HepG2 (cell line): ENCODE data around the gene SAMD15. TPM values are rescaled to one million over a fixed set of nuclear protein-coding genes. Genes with fewer than 3 reads are reported as not detected.

Experiments used
- GLI4 ChIP-seq: sonication (generic); formaldehyde crosslinking; IDR thresholded peaks from 2 replicates; pipeline ENCODE4 v1.5.1; 2020; ENCODE audit warnings: missing genetic modification reagents, mild to moderate bottlenecking, moderate library complexity, borderline replicate concordance
- HOMEZ ChIP-seq: IDR thresholded peaks from 2 replicates; pipeline ENCODE4 v1.6.1; 2016; ENCODE audit warnings: low read depth
- MXD1 ChIP-seq: sonication (generic); formaldehyde crosslinking; IDR thresholded peaks from 2 replicates; pipeline ENCODE4 v1.4.0; 2020; ENCODE audit warnings: mild to moderate bottlenecking, missing genetic modification reagents
- NR0B2 ChIP-seq: sonication (generic); formaldehyde crosslinking; IDR thresholded peaks from 2 replicates; pipeline ENCODE4 v1.4.0; 2020; ENCODE audit warnings: mild to moderate bottlenecking, missing genetic modification reagents
- STAT6 ChIP-seq: sonication (generic); formaldehyde crosslinking; IDR thresholded peaks from 2 replicates; pipeline ENCODE4 v1.4.0; 2020; ENCODE audit warnings: missing genetic modification reagents, mild to moderate bottlenecking, borderline replicate concordance
- TBX2 ChIP-seq: sonication (generic); formaldehyde crosslinking; IDR thresholded peaks from 2 replicates; pipeline ENCODE4 v1.5.0; 2020; ENCODE audit warnings: missing genetic modification reagents, mild to moderate bottlenecking, borderline replicate concordance
- TMF1 ChIP-seq: sonication (generic); formaldehyde crosslinking; IDR thresholded peaks from 2 replicates; pipeline ENCODE4 v1.8.1; 2022; ENCODE audit warnings: low read depth, missing genetic modification reagents
- ZBTB21 ChIP-seq: sonication (generic); formaldehyde crosslinking; IDR thresholded peaks from 2 replicates; pipeline ENCODE4 v1.4.0; 2020; ENCODE audit warnings: missing genetic modification reagents
- ZBTB42 ChIP-seq: sonication (generic); formaldehyde crosslinking; IDR thresholded peaks from 2 replicates; pipeline ENCODE4 v1.5.0; 2020; ENCODE audit warnings: mild to moderate bottlenecking, missing genetic modification reagents
- ZBTB7B ChIP-seq: sonication (generic); formaldehyde crosslinking; IDR thresholded peaks from 2 replicates; pipeline ENCODE4 v1.4.0; 2020; ENCODE audit warnings: missing genetic modification reagents
- ZFP1 ChIP-seq: IDR thresholded peaks from 2 replicates; pipeline ENCODE4 v1.6.1; 2016
- ZHX2 ChIP-seq, 2 experiments: sonication (generic) in 1 of 2; formaldehyde crosslinking in 1 of 2; IDR thresholded peaks; 2 replicates each; pipeline versions ENCODE4 v1.6.1 to v1.9.0; 2014 to 2022; ENCODE audit warnings: antibody characterized with exemption in 1 of 2, borderline replicate concordance in 1 of 2, inconsistent platforms in 1 of 2, low read depth in 1 of 2, missing genetic modification reagents in 1 of 2
- ZNF562 ChIP-seq: sonication (generic); formaldehyde crosslinking; IDR thresholded peaks from 2 replicates; pipeline ENCODE4 v1.8.0; 2022; ENCODE audit warnings: missing genetic modification reagents, borderline replicate concordance
- ZNF598 ChIP-seq: sonication (generic); formaldehyde crosslinking; IDR thresholded peaks from 2 replicates; pipeline ENCODE4 v1.5.1; 2020; ENCODE audit warnings: mild to moderate bottlenecking, missing genetic modification reagents, borderline replicate concordance
- ZNF607 ChIP-seq: sonication (generic); formaldehyde crosslinking; IDR thresholded peaks from 2 replicates; pipeline ENCODE4 v1.5.1; 2020; ENCODE audit warnings: missing genetic modification reagents, mild to moderate bottlenecking, borderline replicate concordance
- ZSCAN31 ChIP-seq: sonication (generic); formaldehyde crosslinking; IDR thresholded peaks from 2 replicates; pipeline ENCODE4 v1.5.0; 2020; ENCODE audit warnings: low read depth, mild to moderate bottlenecking, missing genetic modification reagents
- polyA plus RNA-seq, 8 experiments: library from polyadenylated mRNA; depleted of rRNA in 3 of 8; stranded (reverse) in 7 of 8; unstranded in 1 of 8; fragments of >200 nt; fragmentation: Illumina TruSeq in 4 of 8; extraction: Trizol in 4 of 8; gene quantifications; 2 replicates each; pipeline versions ENCODE4 v1.2.1 to v1.2.3, GENCODE V29; 2011 to 2016; ENCODE audit warnings: low read depth in 4 of 8, missing spikeins in 1 of 8, mixed read lengths in 1 of 8; ENCODE audit not compliant: insufficient read depth in 1 of 8
- total RNA-seq, 5 experiments: library from RNA; depleted of rRNA; stranded (reverse); fragments of >200 nt; fragmentation: Illumina TruSeq; extraction: Trizol; gene quantifications; 2 replicates each; pipeline ENCODE4 v1.2.3, GENCODE V29; 2016; ENCODE audit warnings: low read depth in 1 of 5

SAMD15 gene
- total and polyA plus RNA-seq, 2 of the 13 experiments (the other 11 are each of a cell fraction or from before 2014, with no cell fraction given), result 0.09 to 1.3 TPM

- TF ChIP-seq STAT6 (no peak), HOMEZ (peak; percentile 31; the same call in 1 of the 2 replicates), MXD1 (peak; percentile 65; the same call in 1 of the 2 replicates), ZNF598 (0 out of 2 replicates have a peak, but pooled peaks have one; percentile 45), ZNF562 (CRISPR knock-in tag) (no peak), ZFP1 (CRISPR knock-in tag) (no peak), ZNF607 (CRISPR knock-in tag) (0 out of 2 replicates have a peak, but pooled peaks have one; percentile 60), NR0B2 (CRISPR knock-in tag) (peak; percentile 75), ZSCAN31 (CRISPR knock-in tag) (no peak), ZBTB21 (CRISPR knock-in tag) (no peak), ZBTB7B (CRISPR knock-in tag) (0 out of 2 replicates have a peak, but pooled peaks have one; percentile 50), ZBTB42 (CRISPR knock-in tag) (peak; percentile 50; the same call in 1 of the 2 replicates), TBX2 (peak; percentile 50; the same call in 1 of the 2 replicates), TMF1 (CRISPR knock-in tag) (no peak), ZHX2 (IDR thresholded peaks at IDR 0.05; ENCODE audit: low read depth) (no peak), ZHX2 (CRISPR knock-in tag; IDR thresholded peaks at IDR 0.05; ENCODE audit: borderline replicate concordance) (no peak), GLI4 (CRISPR knock-in tag) (0 out of 2 replicates have a peak, but pooled peaks have one; percentile 55)
Measured at GRCh38 chr14:77376771-77377501, at the start of gene SAMD15, which contains the start of gene TMED8 (continued).
